GM12878 (cell line): ENCODE data around the gene FAM114A1. TPM values are rescaled to one million over a fixed set of nuclear protein-coding genes. Genes with fewer than 3 reads are reported as not detected.
A peak's percentile ranks its signal among the peaks of the same experiment; 100 is the strongest.
"Not testable (repeated sequence)": the region's sequence is repeated elsewhere in the genome, so short reads cannot be mapped to it uniquely, and the experiment has no call there.

Experiments
- ATAC-seq: fragments of 200-7000 bp; cut with Tn5 transposase; 3 replicates; pipeline ENCODE4 v1.9.1; 2020; ENCODE audit warnings: mild to moderate bottlenecking, moderate library complexity
- BruUV-seq: library from RNA; stranded (reverse); fragments of 400-500 nt; replicated peaks from 2 replicates; lab custom pipeline; 2021; lab: Mats Ljungman, UMichigan
- CTCF ChIA-PET: fragments of 300-600 bp; sonication (Branson Sonifier 250); formaldehyde crosslinking; extraction: SDS; loops from one replicate; lab custom pipeline; 2021; ENCODE audit warnings: inconsistent platforms; lab: Yijun Ruan, JAX
- POLR2A ChIA-PET: fragments of 350-600 bp; formaldehyde crosslinking; extraction: SDS; loops from one replicate; lab custom pipeline; 2021; ENCODE audit warnings: inconsistent platforms; lab: Charles Lee
- RAD21 ChIA-PET: fragments of 300-600 bp; sonication (Branson Sonifier 250); formaldehyde crosslinking; loops from one replicate; lab custom pipeline; 2023; ENCODE audit warnings: antibody characterized with exemption; ENCODE audit not compliant: unreplicated experiment; lab: Charles Lee
- SMC1A ChIA-PET: fragments of 300-600 bp; sonication (Branson Sonifier 250); formaldehyde crosslinking; loops from one replicate; lab custom pipeline; 2023; ENCODE audit not compliant: unreplicated experiment, uncharacterized antibody; lab: Charles Lee
- DNase-seq: peaks from one replicate; pipeline ENCODE4 v3.0.0-alpha.2; 2011; ENCODE audit warnings: low read depth, low spot score
- FAIRE-seq: peaks from 3 replicates; lab custom pipeline; 2011; peaks lifted over from hg19 to GRCh38; lab: Jason Lieb, UNC
- H2AFZ ChIP-seq: 2 replicates; pipeline ENCODE4 v1.6.0; 2011; ENCODE audit warnings: low read depth, low read length, control low read depth; ENCODE audit not compliant: control insufficient read depth
- H3K27ac ChIP-seq: 2 replicates; pipeline ENCODE4 v1.5.1; 2011; ENCODE audit warnings: control low read depth; ENCODE audit not compliant: control insufficient read depth, insufficient read depth
- H3K27me3 ChIP-seq, 2 experiments: replicated peaks in 1 of 2; 2 replicates each; pipeline versions ENCODE4 v1.6.0 to v1.6.1; 2011; ENCODE audit warnings: low read length in 1 of 2; ENCODE audit not compliant: control insufficient read depth in 2 of 2, insufficient read depth in 2 of 2
- H3K36me3 ChIP-seq, 2 experiments: 2 replicates each; pipeline ENCODE4 v1.5.1; 2011; ENCODE audit warnings: low read length in 1 of 2; ENCODE audit not compliant: control insufficient read depth in 2 of 2, insufficient read depth in 2 of 2
- H3K4me1 ChIP-seq: 2 replicates; pipeline ENCODE4 v1.6.1; 2011; ENCODE audit warnings: mild to moderate bottlenecking, low read length, moderate library complexity, mixed read lengths; ENCODE audit not compliant: control insufficient read depth, insufficient read depth
- H3K4me2 ChIP-seq: 2 replicates; pipeline ENCODE4 v1.6.0; 2011; ENCODE audit warnings: control low read depth; ENCODE audit not compliant: control insufficient read depth, insufficient read depth
- H3K4me3 ChIP-seq: fragments of 200-600 bp; sonication (generic); 2 replicates; pipeline ENCODE4 v1.5.1; 2016
- H3K79me2 ChIP-seq: 2 replicates; pipeline ENCODE4 v1.6.0; 2011; ENCODE audit warnings: low read length; ENCODE audit not compliant: control insufficient read depth, insufficient read depth
- H3K9ac ChIP-seq: 2 replicates; pipeline ENCODE4 v1.8.0; 2011; ENCODE audit warnings: low read length, control low read depth, mixed read lengths; ENCODE audit not compliant: control insufficient read depth, insufficient read depth
- H3K9me3 ChIP-seq: replicated peaks from 3 replicates; pipeline ENCODE4 v1.5.1; 2011; ENCODE audit warnings: mild to moderate bottlenecking, low read length; ENCODE audit not compliant: control insufficient read depth, insufficient read depth
- H4K20me1 ChIP-seq: 2 replicates; pipeline ENCODE4 v1.6.0; 2011; ENCODE audit not compliant: control insufficient read depth, insufficient read depth
- EED ChIP-seq: sonication (generic); IDR thresholded peaks from 2 replicates; pipeline ENCODE4 v1.6.1; 2016; ENCODE audit warnings: antibody characterized with exemption, low read depth
- YY1 ChIP-seq: IDR thresholded peaks from 2 replicates; pipeline ENCODE4 v1.6.1; 2011; ENCODE audit warnings: low read depth, mild to moderate bottlenecking, low read length
- ZNF384 ChIP-seq: IDR thresholded peaks from 2 replicates; pipeline ENCODE4 v1.6.1; 2012; ENCODE audit warnings: low read depth, mild to moderate bottlenecking, low read length, improper control_type of control experiment, borderline replicate concordance
- WGBS: methylation state at CpG from one replicate; pipeline ENCODE4 v1.1.6; 2016; ENCODE audit warnings: low lambda C conversion rate; ENCODE audit not compliant: insufficient replicate concordance, insufficient coverage; ENCODE audit errors: missing lambda C conversion rate; 5-methylcytosine and 5-hydroxymethylcytosine counted together
- in situ Hi-C: fragments of 300-500 bp; cut with MboI; formaldehyde crosslinking; loops from 9 replicates; pipeline ENCODE4 v1.14.3; 2018; ENCODE audit warnings: mixed read lengths
- intact Hi-C: fragments of 100-400 bp; cut with micrococcal nuclease; formaldehyde crosslinking; loops from one replicate; pipeline ENCODE4 v1.14.2; 2022; ENCODE audit not compliant: unreplicated experiment
- polyA plus RNA-seq, 11 experiments: library from polyadenylated mRNA; depleted of rRNA in 4 of 11; unstranded in 6 of 11; stranded (reverse) in 5 of 11; fragments of >200 nt; fragmentation: Nextera tagmentation in 4 of 11; fragmentation: Illumina TruSeq in 1 of 11; extraction: Ambion mirVana in 4 of 11; extraction: Trizol in 1 of 11; gene quantifications; 1 replicate in 1 of 11; 2 replicates in 10 of 11; pipeline versions ENCODE4 v1.2.1 to v1.2.3, GENCODE V29; 2011 to 2016; ENCODE audit warnings: inconsistent platforms in 2 of 11, missing spikeins in 2 of 11, low read depth in 1 of 11
- total RNA-seq, 4 experiments: library from RNA; depleted of rRNA in 3 of 4; stranded (reverse); fragments of >200 nt in 3 of 4; fragmentation: Illumina TruSeq in 1 of 4; extraction: Trizol in 1 of 4; gene quantifications; 2 replicates each; pipeline versions ENCODE4 v1.2.1 to v1.2.3, GENCODE V29; 2013 to 2021
- TF ChIP-seq, protein P1 (sequence below): fragments of 450-650 bp; formaldehyde crosslinking; IDR thresholded peaks from 2 replicates; pipeline ENCODE4 v1.5.0; 2022; ENCODE audit warnings: mild to moderate bottlenecking, missing genetic modification characterization

FAM114A1 gene
- total and polyA plus RNA-seq, 10 of the 15 experiments (the other 5 are each of a cell fraction or from before 2014, with no cell fraction given): 1.3 to 6.2 (median 3.9) TPM

DNA sequence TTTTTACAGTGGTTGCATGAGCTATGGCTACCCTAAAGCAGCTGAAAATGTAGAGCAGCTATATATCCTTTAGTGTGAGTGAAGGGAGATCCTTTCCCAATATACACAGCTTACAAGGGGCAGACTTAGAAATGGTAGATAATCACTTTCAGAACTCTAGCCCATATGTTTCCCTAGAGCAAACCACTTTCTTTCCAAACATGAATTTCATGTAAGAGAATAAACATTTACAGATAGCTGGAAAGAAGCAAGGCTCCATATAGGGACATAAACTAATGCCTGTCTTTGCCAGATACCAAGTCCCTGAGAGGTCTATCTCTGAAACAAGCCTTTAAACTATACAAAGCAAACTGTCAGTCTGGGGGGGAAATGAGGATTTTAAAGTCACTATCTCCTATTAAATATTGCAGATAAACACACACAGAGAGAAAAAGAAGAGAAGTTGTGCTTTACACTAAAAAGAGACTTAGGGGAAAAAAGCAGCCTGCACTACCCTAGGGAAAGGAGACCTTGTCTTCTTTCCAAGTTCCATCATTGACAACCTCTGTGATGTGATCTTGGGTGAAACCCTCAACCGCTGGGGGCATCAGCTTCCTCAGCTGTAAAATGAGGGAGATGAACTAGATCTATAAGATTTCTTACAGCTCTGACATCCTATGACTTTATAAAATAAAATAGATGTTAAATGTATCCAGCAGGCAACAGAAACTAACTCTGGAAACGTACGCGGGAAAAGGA is 91.0 kb downstream of the FAM114A1 start:
- CTCF ChIA-PET: interaction anchor here (0.9 to 1.8 kb wide), 3 partner anchors 11 to 30 kb away, joined by 3 read pairs; no protein-coding TSS in a partner anchor
- DNase-seq (no peak), FAIRE-seq (no peak), ATAC-seq (peak; percentile 73)
- H3K4me1 ChIP-seq: peaks cover 6% of the 10 kb centered on the region; the same call in 1 of the 2 replicates
- TF ChIP-seq, protein P1, sequence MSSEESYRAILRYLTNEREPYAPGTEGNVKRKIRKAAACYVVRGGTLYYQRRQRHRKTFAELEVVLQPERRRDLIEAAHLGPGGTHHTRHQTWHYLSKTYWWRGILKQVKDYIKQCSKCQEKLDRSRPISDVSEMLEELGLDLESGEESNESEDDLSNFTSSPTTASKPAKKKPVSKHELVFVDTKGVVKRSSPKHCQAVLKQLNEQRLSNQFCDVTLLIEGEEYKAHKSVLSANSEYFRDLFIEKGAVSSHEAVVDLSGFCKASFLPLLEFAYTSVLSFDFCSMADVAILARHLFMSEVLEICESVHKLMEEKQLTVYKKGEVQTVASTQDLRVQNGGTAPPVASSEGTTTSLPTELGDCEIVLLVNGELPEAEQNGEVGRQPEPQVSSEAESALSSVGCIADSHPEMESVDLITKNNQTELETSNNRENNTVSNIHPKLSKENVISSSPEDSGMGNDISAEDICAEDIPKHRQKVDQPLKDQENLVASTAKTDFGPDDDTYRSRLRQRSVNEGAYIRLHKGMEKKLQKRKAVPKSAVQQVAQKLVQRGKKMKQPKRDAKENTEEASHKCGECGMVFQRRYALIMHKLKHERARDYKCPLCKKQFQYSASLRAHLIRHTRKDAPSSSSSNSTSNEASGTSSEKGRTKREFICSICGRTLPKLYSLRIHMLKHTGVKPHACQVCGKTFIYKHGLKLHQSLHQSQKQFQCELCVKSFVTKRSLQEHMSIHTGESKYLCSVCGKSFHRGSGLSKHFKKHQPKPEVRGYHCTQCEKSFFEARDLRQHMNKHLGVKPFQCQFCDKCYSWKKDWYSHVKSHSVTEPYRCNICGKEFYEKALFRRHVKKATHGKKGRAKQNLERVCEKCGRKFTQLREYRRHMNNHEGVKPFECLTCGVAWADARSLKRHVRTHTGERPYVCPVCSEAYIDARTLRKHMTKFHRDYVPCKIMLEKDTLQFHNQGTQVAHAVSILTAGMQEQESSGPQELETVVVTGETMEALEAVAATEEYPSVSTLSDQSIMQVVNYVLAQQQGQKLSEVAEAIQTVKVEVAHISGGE (CRISPR knock-in tag): no peak
- TF ChIP-seq YY1 (no peak), ZNF384 (no peak), EED (no peak)
- POLR2A ChIA-PET: interaction anchor here (1.0 kb wide), 1 partner anchor 8 kb away, joined by 3 read pairs; no protein-coding TSS in a partner anchor
- no peak overlapping the region for H3K27ac ChIP-seq
- WGBS: 78% methylated on average over 4 of the region's 4 CpGs
- no TSS peak for BruUV-seq
- H3K9me3 ChIP-seq: no peaks in the 10 kb centered on the region; the same call in 1 of the 3 replicates
- H3K36me3 ChIP-seq: no peaks in the 10 kb centered on the region
- no peaks in the 10 kb centered on the region for H3K27me3 ChIP-seq
- intact Hi-C loops (no loop called here), in situ Hi-C loops (no loop called here)
- H3K4me2 ChIP-seq: peak overlapping the region; percentile 9; the same call in 1 of the 2 replicates
- SMC1A ChIA-PET: interaction anchor here (0.6 to 1.9 kb wide), 4 partner anchors 9 to 159 kb away, joined by 3 to 16 read pairs (median 4); no protein-coding TSS in a partner anchor
- RAD21 ChIA-PET: interaction anchor here (1.0 kb wide), 1 partner anchor 9 kb away, joined by 3 read pairs; no protein-coding TSS in a partner anchor
- no peak overlapping the region; the same call in 1 of the 2 replicates for H2AFZ ChIP-seq
- no peak overlapping the region for H3K4me3 ChIP-seq
- H3K79me2 ChIP-seq: no peaks in the 10 kb centered on the region
- H4K20me1 ChIP-seq: no peaks in the 10 kb centered on the region
- H3K9ac ChIP-seq: no peak overlapping the region

DNA sequence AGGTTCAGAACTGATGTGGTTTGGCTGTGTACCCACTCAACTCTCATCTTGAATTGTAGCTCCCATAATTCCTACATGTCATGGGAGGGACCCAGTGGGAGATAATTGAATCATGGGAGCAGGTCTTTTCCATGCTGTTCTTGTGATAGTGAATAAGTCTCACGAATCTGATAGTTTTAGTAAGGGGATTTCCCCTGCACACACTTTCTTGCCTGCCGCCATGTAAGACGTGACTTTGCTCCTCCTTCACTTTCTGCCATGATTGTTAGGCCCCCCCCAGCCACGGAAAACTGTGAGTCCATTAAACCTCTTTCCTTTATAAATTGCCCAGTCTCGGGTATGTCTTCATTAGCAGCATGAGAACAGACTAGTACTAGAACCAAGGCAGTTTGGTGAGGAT is 91.6 kb downstream of the FAM114A1 start:
- intact Hi-C loops, H3K4me1 ChIP-seq, in situ Hi-C loops, FAIRE-seq, H3K9me3 ChIP-seq, H3K36me3 ChIP-seq, H2AFZ ChIP-seq, H4K20me1 ChIP-seq, H3K9ac ChIP-seq, BruUV-seq, DNase-seq, H3K27me3 ChIP-seq, H3K4me3 ChIP-seq, POLR2A ChIA-PET, H3K79me2 ChIP-seq, H3K4me2 ChIP-seq, ATAC-seq, H3K27ac ChIP-seq: not testable (repeated sequence)
- ChIA-PET RAD21 (interaction anchor here (1.2 kb wide), 1 partner anchor 71 kb away, joined by 3 read pairs; no protein-coding TSS in a partner anchor), SMC1A (interaction anchor here (1.9 kb wide), 1 partner anchor 10 kb away, joined by 16 read pairs; no protein-coding TSS in a partner anchor), CTCF (interaction anchor here (1.5 to 1.8 kb wide), 2 partner anchors 10 to 30 kb away, joined by 3 read pairs; no protein-coding TSS in a partner anchor)
- 62% methylated on average over 5 of the region's 5 CpGs for WGBS
